ENCODE data around the gene ATG9A. TPM values are rescaled to one million over a fixed set of nuclear protein-coding genes. Genes with fewer than 3 reads are reported as not detected.

The ATG9A gene
- total RNA-seq, 6 donors from 2014 or later, result 40.9 to 57.7 (median 49.8) TPM

GRCh38 chr2:219218217-219218731, 11.2 kb downstream of the ATG9A start:
- Histone ChIP-seq H3K27me3 (no peaks in the 10 kb centered on the region), H3K27ac (peak overlapping the region; percentile 82 to 92 (median 90)), H3K4me3 (peak overlapping the region; percentile 28 to 74 (median 61)), H3K9me3 (no peaks in the 10 kb centered on the region), H3K36me3 (peaks cover 30 to 57% (median 45%) of the 10 kb centered on the region in 4 donors), H3K4me1 (peaks cover 20 to 35% (median 29%) of the 10 kb centered on the region in 4 donors)
- ATAC-seq (ENCODE audit: low FRiP score in 2 of 2) (peak; percentile 72 to 75), DNase-seq (peak; percentile 68 to 90)
- peak in 1 of 4 donors; percentile 6 for TF ChIP-seq POLR2A (IDR thresholded peaks at IDR 0.05)
- no peak for TF ChIP-seq EP300 (IDR thresholded peaks at IDR 0.05)
- TF ChIP-seq, protein P1, sequence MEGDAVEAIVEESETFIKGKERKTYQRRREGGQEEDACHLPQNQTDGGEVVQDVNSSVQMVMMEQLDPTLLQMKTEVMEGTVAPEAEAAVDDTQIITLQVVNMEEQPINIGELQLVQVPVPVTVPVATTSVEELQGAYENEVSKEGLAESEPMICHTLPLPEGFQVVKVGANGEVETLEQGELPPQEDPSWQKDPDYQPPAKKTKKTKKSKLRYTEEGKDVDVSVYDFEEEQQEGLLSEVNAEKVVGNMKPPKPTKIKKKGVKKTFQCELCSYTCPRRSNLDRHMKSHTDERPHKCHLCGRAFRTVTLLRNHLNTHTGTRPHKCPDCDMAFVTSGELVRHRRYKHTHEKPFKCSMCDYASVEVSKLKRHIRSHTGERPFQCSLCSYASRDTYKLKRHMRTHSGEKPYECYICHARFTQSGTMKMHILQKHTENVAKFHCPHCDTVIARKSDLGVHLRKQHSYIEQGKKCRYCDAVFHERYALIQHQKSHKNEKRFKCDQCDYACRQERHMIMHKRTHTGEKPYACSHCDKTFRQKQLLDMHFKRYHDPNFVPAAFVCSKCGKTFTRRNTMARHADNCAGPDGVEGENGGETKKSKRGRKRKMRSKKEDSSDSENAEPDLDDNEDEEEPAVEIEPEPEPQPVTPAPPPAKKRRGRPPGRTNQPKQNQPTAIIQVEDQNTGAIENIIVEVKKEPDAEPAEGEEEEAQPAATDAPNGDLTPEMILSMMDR (IDR thresholded peaks at IDR 0.05), result peak in 1 of 6 experiments; percentile 20
- TF ChIP-seq POLR2AphosphoS5 (IDR thresholded peaks at IDR 0.05), result no peak
- 0% methylated on average over 26 of the region's 37 CpGs; no CpG with 5 or more reads in 1 of the 2 donors for WGBS, 2 donors

DNA sequence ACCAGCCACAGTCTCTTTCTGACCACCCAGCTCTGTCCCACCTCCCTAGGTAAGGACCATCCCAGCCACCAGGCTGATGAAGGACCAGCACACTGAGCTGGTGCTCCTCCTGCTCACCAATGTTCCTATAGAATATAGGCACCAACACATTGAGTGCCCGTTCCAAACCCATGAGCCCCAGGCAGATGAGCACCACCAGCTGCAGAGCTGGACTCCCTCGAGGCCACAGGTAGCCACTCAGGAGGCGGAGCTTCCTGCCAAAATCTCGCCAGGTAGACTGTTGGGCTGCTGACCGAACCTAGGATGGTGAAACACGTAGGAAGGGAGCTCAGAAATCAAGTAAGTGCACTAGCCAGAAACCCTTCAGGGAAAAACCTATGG, 12.9 kb downstream of the ATG9A start:
- Histone ChIP-seq H3K27ac (peak overlapping the region in 1 of 4 donors; percentile 2), H3K9me3 (no peaks in the 10 kb centered on the region), H3K4me3 (no peak overlapping the region), H3K27me3 (no peaks in the 10 kb centered on the region), H3K36me3 (peaks cover 16 to 51% (median 34%) of the 10 kb centered on the region in 4 donors), H3K4me1 (peaks cover 20 to 35% (median 29%) of the 10 kb centered on the region in 4 donors)
- DNase-seq (no peak), ATAC-seq (ENCODE audit: low FRiP score in 2 of 2) (no peak)
- no peak for TF ChIP-seq POLR2A (IDR thresholded peaks at IDR 0.05)
- TF ChIP-seq, protein P1 (IDR thresholded peaks at IDR 0.05), result no peak
- 85 to 88% methylated on average over 4 to 6 of the region's 6 CpGs for WGBS, 2 donors

DNA sequence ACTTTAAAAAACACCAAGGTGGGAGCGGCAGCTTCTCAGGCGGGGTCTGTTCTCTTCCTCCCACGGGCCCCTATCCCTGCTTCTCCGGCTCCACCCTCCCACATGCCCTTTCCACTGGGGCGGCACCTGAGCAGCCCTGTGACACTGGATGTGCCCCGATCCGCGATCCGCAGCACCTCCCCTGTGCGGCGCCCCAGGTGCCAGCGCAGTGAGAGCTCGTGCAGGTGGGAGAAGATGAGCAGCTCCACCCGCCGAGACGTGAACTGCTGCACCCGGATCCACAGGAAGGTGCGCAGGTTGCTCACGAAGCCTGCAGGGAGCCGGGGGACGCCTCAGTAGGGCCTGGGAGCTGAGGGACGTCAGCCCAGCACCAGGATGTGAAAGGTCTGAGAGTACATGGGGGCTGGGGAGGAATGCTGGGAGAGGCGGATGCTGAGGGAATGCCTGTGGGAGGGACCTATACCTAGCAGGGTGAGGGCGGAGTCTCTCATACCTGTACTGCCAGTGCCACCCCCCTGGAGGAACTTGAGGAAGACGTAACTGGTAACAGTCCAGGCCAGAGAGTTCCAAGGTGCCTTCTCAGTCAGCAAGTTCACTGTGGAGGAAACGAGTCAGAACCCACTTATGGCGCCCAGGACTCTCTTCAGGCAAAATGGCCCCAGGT, 13.4 kb downstream of the ATG9A start:
- WGBS, 2 donors, result 94 to 97% methylated on average over 26 to 27 of the region's 27 CpGs
- H3K27me3 ChIP-seq, result no peaks in the 10 kb centered on the region
- H3K4me1 ChIP-seq, result peaks cover 20 to 35% (median 29%) of the 10 kb centered on the region in 4 donors
- H3K4me3 ChIP-seq, result no peak overlapping the region
- TF ChIP-seq, protein P1 (IDR thresholded peaks at IDR 0.05), result no peak
- no peak for TF ChIP-seq EP300 (IDR thresholded peaks at IDR 0.05)
- TF ChIP-seq POLR2A (IDR thresholded peaks at IDR 0.05), result no peak
- TF ChIP-seq POLR2AphosphoS5 (IDR thresholded peaks at IDR 0.05), result no peak
- DNase-seq (peak in 1 of 2 donors; percentile 79), ATAC-seq (ENCODE audit: low FRiP score in 2 of 2) (no peak)
- peaks cover 10 to 49% (median 30%) of the 10 kb centered on the region in 4 donors for H3K36me3 ChIP-seq
- no peak overlapping the region for H3K27ac ChIP-seq
- H3K9me3 ChIP-seq, result no peaks in the 10 kb centered on the region

GRCh38 chr2:219214786-219215185, 14.7 kb downstream of the ATG9A start:
- H3K36me3 ChIP-seq, result peaks cover 0 to 48% (median 23%) of the 10 kb centered on the region in 4 donors
- WGBS, 2 donors, result 92 to 98% methylated on average over 6 of the region's 6 CpGs

GRCh38 chr2:219214141-219214540, 15.3 kb downstream of the ATG9A start:
- H3K36me3 ChIP-seq, result peaks cover 0 to 50% (median 25%) of the 10 kb centered on the region in 4 donors
- peaks cover 13 to 29% (median 22%) of the 10 kb centered on the region in 4 donors for H3K4me1 ChIP-seq
- TF ChIP-seq, protein P1 (IDR thresholded peaks at IDR 0.05), result no peak
- TF ChIP-seq EP300 (IDR thresholded peaks at IDR 0.05) (no peak), POLR2A (IDR thresholded peaks at IDR 0.05) (no peak), POLR2AphosphoS5 (IDR thresholded peaks at IDR 0.05) (no peak)
- 96 to 97% methylated on average over 12 to 15 of the region's 15 CpGs for WGBS, 2 donors
- DNase-seq (no peak), ATAC-seq (ENCODE audit: low FRiP score in 2 of 2) (no peak)
- H3K9me3 ChIP-seq, result no peaks in the 10 kb centered on the region
- H3K27me3 ChIP-seq, result no peaks in the 10 kb centered on the region
- no peak overlapping the region for H3K4me3 ChIP-seq
- no peak overlapping the region for H3K27ac ChIP-seq

More at GRCh38 chr2:219214786-219215185, 14.7 kb downstream of the ATG9A start:
- H3K4me1 ChIP-seq, result peaks cover 19 to 33% (median 28%) of the 10 kb centered on the region in 4 donors
- H3K27me3 ChIP-seq, result no peaks in the 10 kb centered on the region
- H3K9me3 ChIP-seq, result no peaks in the 10 kb centered on the region
- TF ChIP-seq EP300 (IDR thresholded peaks at IDR 0.05) (no peak), POLR2A (IDR thresholded peaks at IDR 0.05) (no peak)
- DNase-seq, result no peak
- ATAC-seq (ENCODE audit: low FRiP score in 2 of 2), result no peak
- H3K4me3 ChIP-seq, result no peak overlapping the region
- H3K27ac ChIP-seq, result no peak overlapping the region
